GM19468 (cell line): Measurements from ENCODE around the gene ZNF526.

ENCODE experiments used
- ATAC-seq: cut with Tn5 transposase; IDR thresholded peaks from one replicate; pipeline ENCODE4 v1.9.1; 2021; ENCODE audit warnings: mild to moderate bottlenecking, moderate library complexity, moderate number of reproducible peaks; ENCODE audit not compliant: unreplicated experiment; ENCODE audit errors: extremely low read depth

The ZNF526 gene

GRCh38 chr19:42244347-42245220 is 24.5 kb downstream of the ZNF526 start:
- peak; percentile 27 for ATAC-seq

- no peak for ATAC-seq
Observed at GRCh38 chr19:42245231-42245630, 25.1 kb downstream of the ZNF526 start.

DNA sequence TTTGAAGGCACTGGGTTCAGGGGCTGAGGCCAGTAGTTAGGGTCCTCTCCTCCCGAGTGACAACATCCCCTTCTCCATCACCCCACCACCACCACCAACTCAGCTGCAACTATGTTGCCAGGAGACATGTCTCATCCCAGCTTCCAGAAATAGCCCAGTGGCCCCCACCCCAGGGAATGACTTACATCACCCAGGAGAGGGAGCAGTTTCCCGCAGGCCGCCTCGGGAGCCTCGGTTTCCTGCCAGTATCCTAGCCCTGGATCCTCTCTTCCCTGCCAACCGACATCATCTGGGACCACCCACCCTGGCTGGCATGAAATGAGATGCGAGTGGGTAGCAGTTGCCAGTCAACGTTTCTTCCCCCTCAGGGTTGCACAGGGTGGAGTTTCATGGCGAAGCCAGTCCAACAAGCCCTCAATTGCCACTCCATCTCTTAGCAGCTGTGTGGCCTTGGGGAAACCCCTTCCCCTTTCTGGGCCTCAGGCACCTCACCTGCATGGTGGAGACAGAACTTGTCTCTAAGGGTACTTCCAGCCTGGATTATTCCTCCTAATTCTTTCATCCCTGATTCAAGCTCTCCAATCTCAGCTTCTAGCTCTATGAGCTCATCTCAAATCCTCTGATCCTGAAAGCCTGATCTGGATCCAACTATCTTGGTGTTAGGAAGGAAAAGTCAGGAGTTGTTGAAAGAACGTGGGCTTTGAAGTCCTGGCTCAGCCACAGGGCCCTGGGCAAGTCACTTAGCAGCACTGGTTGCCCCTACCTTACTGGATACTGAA is 26.2 kb downstream of the ZNF526 start:
- no peak for ATAC-seq

DNA sequence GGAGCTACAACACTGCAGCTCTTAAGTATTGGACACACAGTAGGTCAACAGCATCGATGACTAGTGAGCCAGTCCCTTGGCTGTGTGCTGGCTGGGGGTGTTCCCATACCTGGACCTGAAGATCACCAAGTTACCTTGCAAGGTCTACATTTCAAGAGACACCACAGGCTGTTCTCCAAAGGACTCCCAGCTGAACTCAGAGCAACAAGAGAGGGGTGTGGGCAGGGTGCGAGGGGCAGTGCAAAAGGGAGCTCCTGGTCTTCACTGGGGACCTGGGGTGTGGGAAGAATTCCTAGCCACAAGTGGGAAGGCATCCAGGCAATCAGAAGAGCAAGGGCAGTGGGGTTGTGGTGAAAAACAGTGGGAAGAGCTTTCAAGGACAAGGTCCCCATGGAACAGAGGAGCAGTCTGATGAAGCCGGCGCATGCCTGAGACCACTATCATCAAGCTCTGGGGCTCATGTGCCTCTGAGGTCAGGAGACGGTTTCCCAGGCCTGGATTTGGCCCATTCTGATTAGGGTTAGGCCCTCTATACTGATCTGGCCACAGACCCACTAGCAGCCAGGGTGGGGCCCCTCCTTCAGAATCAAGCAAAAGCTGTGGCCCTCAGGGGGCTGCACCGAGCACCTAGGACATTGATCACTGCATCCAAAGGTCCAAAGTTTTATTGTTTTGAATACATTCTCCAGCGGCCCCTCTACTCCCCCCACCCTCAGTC is 27.0 kb downstream of the ZNF526 start:
- no peak for ATAC-seq

DNA sequence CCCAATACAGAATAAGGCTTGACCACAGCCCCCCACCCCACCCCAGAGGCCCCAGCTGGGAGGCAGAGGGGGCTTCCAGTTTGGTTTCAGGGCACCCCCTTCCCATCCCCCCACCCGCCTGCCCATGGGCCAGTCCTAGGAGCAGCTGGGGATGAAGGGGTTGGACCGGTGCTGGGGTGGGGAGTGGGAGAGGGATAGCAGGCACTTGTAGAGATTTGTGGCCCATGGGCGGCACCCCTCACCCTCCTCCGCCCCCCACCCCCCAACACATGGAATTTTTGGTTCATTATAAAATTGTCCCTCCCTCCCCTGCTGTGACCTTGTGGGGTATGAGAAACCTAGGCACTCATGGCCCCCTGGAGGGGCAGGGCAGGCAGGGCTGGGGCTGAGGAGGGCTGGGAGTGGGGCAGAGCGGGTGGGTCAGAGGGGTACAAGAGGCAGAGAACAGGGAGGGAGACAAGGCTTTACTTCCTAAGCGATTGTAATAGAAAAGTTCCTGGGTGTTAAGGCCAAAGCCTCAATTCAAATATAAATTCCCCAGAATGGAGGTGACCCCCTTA is 27.6 kb downstream of the ZNF526 start:
- no peak for ATAC-seq

- no peak for ATAC-seq
Observed at GRCh38 chr19:42248270-42249148, 28.4 kb downstream of the ZNF526 start.

DNA sequence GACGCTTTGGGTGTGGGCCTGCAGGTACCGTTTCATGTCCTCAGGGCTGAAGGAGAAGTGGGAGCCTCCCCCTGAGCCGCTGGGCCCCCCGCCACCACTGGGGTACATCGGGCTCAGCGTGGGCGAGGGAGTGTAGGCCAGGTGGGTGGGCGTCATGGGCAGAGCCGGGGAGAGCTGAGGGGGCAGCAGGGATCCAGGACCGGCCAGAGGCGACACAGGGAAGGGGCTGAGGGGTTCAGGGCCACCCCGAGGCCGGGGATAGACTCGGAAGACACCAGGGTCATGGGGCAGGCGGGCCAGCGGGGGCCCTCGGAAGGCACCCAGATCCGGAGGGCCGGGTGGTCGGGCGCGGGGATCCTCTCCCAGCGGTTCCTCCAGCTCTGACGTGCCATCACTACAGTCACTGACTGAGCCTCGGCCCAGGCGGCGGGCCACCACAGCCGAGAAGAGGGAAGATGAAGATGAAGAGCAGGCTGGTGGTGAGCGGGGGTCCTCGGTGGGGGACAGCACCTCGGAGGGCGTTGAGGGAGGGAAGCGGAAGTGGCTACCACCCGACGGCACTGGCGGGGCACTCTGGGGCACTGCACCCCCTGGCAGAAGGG is 29.1 kb downstream of the ZNF526 start:
- no peak for ATAC-seq

DNA sequence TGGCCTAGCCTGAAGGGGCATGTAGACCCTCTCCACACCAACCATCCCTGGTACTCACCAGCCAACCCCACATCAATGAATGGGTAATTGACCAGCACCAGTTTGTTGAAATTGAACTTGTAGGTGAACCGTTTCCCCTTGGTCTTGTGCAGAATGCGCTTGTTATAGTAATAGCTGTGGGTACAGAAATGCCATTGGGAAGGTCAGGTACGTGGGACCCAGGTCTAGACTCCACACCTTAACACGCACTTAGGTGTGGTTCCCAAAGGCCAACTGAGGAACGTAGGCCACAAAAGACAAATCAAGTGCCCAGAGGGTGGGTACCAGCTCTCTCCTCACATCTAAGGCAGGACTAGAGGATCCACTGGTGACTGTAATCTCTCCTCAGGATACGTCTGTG is 29.7 kb downstream of the ZNF526 start:
- no peak for ATAC-seq

DNA sequence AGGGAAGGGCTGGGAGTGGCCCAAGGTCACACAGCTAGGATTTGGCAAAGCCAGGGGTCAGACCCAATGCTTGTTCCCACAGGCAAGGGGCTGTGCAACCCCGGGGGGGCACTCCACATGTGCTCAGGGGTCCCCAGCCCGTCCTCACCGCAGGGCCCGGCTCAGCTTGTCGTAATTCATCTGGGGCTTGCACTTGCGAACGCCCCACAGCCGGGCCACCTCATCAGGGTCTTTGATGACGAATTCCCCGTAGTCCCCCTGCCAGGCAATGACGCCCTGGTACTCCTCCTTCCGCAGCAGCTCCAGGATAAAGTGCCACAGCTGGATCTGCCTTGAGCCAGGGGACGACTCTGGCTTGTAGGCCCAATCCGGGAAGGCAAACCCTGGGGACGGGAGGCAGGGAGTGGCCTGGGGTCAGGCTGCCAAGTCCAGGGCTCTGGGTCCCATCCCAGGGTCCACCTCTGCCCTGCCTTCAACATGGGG is 30.1 kb downstream of the ZNF526 start:
- ATAC-seq = no peak

- ATAC-seq = no peak
Observed at GRCh38 chr19:42250666-42251531, 30.8 kb downstream of the ZNF526 start.

DNA sequence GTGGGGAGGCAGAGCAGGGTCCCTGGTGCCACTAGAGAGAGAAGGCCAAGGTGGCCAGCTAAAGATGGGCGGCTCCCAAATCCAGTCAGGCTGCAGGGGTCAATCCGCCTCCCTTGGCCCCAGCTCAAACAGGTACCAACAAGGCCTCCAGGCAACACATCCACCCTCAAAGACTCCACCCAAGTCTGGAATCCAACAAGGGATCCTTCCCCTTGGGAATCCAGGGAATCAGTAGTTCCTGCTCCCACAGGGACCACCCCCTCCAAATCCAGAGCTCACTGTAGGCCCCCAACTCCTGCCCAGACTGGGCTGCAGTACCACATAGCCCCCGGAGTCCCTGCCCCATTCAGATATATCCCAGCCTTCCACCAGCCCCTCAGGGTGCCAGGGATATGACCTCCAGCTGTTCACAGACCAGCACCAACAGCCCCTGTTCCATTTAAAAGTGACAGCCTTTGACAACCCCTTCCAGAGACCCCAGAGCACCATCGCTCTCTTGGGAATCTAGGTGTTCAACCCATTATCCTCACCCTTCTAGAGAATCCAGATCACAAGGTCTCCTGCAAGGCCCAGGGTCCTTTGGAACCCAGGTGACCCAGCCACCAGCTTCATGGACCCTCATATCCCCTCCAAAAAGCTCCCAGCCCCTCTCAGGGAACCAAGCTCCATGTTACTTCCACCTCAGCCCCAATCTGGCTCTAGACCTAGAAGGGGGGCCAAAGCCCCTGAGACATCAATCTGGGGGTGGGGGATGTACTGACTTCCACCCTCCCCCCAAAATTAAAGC is 31.7 kb downstream of the ZNF526 start:
- ATAC-seq = no peak

DNA sequence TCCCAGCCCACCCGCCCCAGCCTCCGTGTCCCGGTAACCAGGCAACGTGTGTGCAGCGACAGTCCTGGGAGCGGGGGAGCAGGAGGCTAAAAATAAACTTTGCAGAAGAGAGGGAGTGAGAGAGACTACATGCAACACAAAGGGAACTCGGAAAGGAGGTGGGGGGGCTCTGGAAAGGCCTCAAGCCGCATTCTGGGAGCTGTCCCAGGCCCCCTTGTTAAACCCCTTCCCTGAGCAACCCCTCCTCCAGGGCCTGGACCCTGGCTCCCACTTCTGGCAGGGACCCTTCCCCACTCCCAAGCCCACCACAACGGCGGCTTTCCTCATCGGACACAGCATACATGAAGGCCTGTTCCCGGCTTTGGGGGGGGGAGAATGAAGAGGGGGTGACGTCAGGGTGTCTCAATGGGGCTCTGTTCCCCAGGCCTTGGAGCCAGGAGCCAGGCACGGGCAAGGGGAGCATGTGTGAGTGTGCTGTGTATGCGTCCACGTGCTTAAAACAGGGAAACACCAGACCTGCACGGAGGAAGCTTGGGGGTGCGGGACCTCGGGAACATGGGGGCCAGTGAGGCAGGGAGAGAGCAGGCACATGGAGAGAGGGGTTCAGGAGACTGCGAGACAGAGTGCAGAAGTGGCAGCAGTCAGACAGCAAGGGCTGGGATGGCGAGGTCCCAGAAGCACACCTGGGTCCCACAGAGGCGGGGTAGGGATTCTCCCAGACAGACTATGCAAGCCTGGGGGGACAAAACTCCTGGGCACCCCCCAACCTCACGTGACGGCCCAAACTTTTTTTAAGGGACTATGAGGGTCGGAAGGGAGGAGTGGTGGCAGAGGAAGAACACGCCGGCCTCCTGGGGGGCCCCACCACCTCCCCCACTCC is 32.5 kb downstream of the ZNF526 start:
- ATAC-seq = no peak

DNA sequence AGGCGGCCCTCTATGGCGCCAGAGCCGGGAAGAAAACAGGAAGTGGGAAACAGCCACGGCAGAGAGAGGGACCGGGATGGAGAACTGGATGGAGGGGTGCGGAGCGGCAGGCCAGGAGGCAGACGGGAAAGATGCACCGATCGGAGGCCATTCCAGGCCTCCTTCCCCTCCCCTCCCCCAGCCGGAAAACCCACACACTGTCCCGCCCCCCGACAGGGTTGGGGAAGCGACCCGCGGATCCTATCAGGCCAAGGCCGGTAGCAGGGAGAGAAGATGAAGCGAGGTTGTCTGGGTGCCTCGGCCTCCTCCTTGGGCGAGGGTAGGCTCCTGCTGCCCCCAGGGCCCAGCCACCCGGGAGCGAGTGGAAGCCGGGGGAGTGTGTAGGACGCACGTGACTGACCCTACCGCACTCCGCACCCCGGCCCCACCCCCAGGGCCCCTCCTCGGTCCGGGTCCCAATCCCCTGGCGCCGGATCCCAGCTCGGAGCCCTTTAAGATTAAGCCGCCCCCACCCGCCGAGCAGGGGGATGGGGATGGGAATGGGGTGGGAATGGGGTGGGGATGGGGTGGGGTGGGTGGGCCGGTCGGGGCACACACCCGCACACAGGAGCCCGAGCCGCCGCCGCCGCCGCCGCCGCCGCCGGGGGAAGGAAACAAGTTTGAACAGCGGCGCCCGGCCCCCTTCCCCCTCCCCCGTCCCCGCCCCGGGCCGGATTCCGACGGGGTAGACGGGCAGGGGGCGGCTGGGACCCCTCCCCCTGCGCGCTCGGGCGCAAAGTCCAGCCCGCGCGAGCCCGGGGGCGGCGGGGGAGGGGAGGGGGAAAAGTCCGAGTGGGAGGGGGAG is 33.4 kb downstream of the ZNF526 start:
- no peak for ATAC-seq

- no peak for ATAC-seq
Observed at GRCh38 chr19:42254089-42254849, 34.2 kb downstream of the ZNF526 start.
